Endometrial microvascular endothelial cells (primary cell): ENCODE results near the gene IL1B. TPM values are rescaled to one million over a fixed set of nuclear protein-coding genes. Genes with fewer than 3 reads are reported as not detected.
"Not testable (repeated sequence)": the region's sequence is repeated elsewhere in the genome, so short reads cannot be mapped to it uniquely, and the experiment has no call there.

Source experiments
- in situ Hi-C: cut with HindIII; loops from 2 replicates; pipeline ENCODE4 v1.10.0; 2017; ENCODE audit warnings: low sequenced_read_pairs, low pct_unique_long_range_greater_than_20kb; ENCODE audit errors: inconsistent ontology term
- total RNA-seq: library from RNA; depleted of rRNA; stranded (reverse); fragments of >200 nt; gene quantifications from one replicate; pipeline ENCODE4 v1.2.3, GENCODE V29; 2015; ENCODE audit errors: inconsistent ontology term

Gene IL1B
- total RNA-seq, 1 donor from 2014 or later = 3.4 TPM

DNA sequence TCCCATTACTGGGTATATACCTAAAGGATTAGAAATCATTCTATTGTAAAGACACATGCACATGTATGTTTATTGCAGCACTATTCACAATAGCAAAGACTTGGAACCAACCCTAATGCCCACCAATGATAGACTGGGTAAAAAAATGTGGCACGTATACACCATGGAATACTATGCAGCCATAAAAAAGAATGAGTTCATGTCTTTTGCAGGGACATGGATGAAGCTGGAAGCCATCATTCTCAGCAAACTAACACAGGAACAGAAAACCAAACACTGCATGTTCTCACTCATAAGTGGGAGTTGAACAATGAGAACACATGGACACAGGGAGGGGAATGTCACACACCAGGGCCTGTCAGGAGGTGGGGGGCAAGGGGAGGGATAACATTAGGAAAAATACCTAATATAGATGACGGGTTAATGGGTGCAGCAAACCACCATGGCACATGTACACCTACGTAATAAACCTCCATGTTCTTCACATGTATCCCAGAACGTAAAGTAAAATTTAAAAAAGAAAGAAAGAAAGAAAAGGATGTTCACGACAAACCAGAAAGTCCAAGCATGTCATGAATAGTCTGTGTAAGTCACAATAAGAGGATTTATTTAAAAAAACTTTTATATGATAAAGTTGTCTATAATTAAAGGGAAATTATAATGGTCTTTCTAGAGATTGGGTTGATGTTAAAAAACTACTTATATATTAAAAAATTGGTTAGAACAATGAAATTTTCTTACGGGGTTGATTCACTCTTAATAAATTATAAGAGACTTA lies 23.0 kb upstream of the IL1B start:
- in situ Hi-C loops = not testable (repeated sequence)

- in situ Hi-C loops = no loop called here
These were observed 14.0 kb upstream of the IL1B start for GRCh38 chr2:112850588-112850987.

DNA sequence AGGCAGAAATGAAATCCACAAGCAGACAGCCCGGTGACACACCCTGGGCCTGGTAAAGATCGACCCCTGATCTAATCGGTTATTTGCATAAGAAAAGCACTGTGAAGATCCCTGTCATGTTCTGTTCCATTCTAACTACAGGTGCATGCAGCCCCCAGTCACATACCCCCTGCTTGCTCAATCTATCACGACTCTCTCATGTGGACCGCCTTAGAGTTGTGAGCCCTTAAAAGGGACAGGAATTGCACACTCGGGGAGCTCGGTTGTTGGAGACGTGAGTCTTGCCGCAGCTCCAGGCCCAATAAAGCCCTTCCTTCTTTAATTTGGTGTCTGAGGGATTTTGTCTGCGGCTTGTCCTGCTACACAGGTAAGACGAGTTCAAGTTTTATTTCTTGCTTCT lies 13.4 kb upstream of the IL1B start:
- in situ Hi-C loops = no loop called here

DNA sequence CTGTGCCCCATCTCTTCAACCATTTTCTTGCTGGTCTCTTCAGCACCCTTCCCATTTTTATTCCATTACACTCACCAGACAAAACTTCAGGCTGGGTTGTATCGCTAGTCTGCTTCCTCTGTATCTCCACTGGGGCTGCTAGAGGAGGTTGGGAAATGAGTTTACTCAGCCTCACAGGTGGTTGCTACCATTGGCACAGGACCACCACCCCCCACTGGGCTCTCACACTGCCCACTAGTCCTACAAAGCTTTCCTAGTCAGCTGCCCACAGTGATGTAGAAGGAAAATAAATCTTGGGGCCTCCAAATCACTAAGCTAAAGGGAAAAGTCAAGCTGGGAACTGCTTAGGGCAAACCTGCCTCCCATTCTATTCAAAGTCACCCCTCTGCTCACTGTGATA lies 12.3 kb upstream of the IL1B start:
- in situ Hi-C loops = no loop called here

DNA sequence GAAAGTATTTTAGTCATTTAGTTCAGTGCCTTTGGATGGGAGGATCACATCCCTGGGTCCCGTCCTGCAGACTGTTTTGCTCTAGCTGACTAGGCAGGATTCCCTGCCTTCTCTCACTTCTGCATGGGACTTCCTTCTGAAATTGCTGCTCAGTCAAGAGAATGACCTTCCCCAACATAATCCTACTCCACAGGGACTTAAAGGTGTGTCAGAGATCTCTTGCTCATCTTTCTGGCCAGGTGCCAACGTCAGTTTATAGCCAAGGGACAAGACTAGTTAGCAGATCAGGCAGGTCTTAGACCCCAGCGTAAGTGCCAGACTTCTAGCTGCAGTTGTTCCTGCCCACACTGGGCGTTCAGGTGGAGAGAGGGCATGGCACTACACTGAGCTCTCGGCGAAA lies 9.5 kb upstream of the IL1B start:
- in situ Hi-C loops = no loop called here

GRCh38 chr2:112843836-112844235 lies 7.3 kb upstream of the IL1B start:
- in situ Hi-C loops = no loop called here

DNA sequence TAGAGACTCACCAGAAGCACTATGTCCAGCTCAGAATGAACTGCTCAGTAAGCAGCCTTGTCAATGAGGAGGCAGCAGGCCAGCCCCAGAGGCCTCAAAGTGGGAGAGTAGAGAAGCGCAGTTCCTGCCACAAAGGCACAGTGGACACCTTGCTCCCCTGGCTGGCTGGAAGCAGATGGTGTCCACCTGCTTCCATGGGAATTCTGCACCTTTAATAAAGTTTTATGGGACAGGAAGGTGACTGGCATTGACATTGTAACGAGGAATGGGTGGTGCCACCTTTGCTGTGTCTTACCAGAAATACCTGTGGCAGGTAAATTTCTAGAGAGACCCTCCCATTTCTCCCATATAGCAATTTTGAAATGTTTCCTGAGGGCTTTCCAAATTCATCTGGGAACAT lies 6.7 kb upstream of the IL1B start:
- in situ Hi-C loops = no loop called here

DNA sequence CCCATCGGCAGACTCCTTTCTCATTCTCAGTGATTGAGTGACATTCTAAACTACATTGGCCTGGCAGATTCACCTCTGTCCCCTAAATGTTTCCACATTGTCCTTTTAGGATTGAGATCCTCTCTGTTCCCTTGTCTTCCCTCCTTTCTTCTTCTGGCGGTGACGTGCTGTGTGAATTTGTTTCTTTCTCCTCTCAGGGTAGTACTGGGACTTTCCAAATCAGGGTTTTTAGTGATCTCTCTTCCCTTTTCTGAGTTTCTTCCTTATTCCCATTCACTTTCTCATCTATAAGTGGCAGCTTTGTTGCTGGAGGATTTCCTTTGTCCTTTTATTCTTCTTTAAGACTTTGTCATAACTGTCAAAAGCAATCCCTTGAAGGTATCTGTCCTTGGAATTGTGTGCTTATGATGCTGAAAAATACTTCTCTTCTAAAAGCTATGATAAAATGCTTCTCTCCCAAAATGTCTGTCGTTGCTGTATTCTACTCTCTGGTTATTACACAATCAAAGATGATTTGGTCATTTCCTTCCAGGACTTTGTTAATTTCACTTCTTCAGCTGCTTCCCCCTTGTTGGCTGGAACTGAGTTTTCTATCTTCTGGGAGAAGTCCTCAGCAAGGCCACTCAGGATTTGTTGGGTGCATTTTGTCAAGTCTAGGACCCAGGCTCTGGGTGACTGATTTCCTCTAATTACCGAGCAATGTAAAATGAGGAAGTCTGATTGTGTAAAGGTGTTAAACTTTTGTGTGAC lies 4.9 kb upstream of the IL1B start:
- in situ Hi-C loops = no loop called here

DNA sequence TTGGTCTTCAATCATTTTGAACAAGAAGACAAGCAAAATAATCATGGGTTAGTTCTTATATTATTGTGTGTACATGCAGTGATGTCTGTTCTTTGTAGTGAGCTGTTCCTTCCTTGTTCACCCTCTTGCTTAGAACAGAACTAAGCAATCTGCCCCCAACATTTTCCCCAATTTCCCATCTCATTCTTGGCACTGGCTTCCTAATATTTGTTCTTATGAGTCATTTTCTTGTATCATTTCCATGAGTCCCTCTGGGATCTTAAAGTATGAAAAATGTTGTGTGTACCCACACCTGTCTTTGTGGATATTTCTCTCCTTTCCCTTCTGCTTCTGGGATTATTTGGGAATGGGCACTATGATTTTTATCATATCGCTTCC lies 3.5 kb upstream of the IL1B start:
- in situ Hi-C loops = no loop called here

DNA sequence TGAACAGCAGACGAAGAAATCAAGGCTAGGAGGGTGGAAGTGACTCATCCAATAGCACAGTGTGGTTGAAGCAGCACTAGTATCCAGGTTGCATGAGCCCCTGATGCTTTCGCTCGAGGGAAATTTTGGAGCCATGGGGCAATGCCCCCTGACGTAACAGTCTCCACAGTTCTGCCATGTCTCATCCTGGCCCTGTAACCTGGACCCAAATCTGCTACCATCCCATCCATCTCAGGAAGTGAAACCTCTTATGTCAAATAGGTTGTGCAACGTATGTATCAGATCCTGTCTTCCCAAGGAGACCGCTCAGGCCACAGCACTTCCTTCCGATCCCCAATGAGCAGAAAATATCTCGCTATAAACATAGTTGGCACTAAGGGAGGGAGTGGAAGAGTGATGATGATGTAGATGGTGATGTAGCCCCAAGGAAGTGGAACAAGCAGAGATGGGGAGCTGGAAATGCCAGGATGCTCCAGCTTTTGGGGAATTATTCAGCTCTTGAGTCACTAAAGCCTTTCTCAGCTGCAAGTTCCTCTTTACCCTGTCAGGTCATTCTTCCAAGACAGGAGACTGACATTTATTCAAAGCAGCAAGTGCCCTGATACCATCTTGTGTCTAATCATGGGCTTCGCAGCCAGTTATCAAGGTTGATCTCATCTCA lies 3.0 kb upstream of the IL1B start:
- in situ Hi-C loops = no loop called here

- in situ Hi-C loops = no loop called here
These were observed 417 bp downstream of the IL1B start for GRCh38 chr2:112836163-112836560.

GRCh38 chr2:112835536-112836162 lies 930 bp downstream of the IL1B start:
- in situ Hi-C loops = no loop called here

DNA sequence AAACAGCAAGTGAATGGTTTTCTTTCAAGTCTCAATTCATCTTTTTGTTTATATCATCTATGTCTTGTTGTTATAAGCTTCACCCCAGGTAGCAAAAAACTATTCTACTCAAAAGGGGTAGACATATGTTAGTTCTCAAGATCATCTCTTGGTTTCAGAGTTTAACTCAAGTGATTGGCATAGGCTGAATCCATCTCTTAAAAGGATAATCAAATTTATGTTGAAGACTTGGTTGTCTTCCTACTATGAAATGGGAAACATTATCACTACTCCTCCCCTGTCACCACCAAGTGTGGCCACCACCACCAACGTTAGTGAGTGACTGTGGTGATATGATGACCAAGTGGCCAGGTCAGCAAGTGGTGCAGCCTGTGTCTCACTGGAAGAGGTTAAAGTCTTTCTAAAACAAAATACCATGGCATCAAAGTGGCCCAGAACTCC lies 1.5 kb downstream of the IL1B start:
- in situ Hi-C loops = no loop called here

GRCh38 chr2:112834396-112835037 lies 2.1 kb downstream of the IL1B start:
- in situ Hi-C loops = no loop called here

DNA sequence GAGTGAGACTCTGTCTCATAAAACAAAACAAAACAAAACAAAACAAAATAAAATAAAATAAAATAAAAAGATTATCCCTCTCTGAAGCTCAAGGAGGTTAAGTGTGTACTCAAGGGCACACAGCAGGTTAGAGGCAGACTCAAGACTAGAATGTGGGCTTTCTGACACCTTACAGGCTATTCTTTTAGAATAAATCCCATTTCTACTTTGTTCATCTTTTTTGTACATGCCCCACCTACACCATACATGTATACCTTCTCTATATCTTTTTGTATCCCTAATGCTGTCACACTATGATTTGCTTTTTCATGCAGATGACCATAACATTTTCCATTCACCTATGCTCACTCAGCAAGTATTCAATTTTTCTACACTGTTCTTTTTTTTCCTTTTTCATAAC lies 2.6 kb downstream of the IL1B start:
- in situ Hi-C loops = no loop called here

- in situ Hi-C loops = not testable (repeated sequence)
These were observed 3.0 kb downstream of the IL1B start for GRCh38 chr2:112833639-112833931.

- in situ Hi-C loops = no loop called here
These were observed 3.5 kb downstream of the IL1B start for GRCh38 chr2:112832841-112833638.
